ENCODE data around the gene ACBD4. TPM values are rescaled to one million over a fixed set of nuclear protein-coding genes. Genes with fewer than 3 reads are reported as not detected.

The ACBD4 gene
- total and polyA plus RNA-seq, 10 donors = 14.1 to 32.8 (median 21.6) TPM

DNA sequence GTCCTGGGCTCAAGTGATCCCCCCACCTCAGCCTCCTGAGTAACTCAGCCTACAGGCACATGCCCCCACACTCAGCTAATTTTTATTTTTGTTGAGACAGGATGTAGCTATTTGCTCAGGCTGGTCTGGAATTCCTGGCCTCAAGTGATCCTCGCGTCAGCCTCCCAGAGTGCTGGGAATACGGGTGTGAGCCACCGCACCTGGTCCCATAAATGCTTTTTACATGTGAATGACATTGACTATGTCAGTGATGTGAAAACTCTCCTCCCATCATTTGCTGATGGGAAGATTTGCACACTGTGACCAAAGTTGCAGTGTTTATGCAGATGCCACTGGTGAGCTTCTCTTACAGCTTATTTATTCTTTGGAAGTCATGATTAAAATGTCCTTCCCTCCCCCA is 18.2 kb upstream of the ACBD4 start:
- peaks cover 0 to 6% (median 0%) of the 10 kb centered on the region in 6 donors for H3K4me1 ChIP-seq
- H3K27ac ChIP-seq = no peak overlapping the region
- peaks cover 0 to 14% (median 4%) of the 10 kb centered on the region in 7 donors for H3K27me3 ChIP-seq (replicated peaks in 1 of 7)
- H3K36me3 ChIP-seq = peaks cover 0 to 3% (median 0%) of the 10 kb centered on the region in 6 donors
- no peak for DNase-seq
- 91 to 98% (median 92%) methylated on average over 4 of the region's 4 CpGs for WGBS, 5 donors
- intact Hi-C loops (cut with DNase I; ENCODE audit: low total_unique reads) = no loop called here
- H3K9me3 ChIP-seq = no peaks in the 10 kb centered on the region
- TF ChIP-seq, protein P1, sequence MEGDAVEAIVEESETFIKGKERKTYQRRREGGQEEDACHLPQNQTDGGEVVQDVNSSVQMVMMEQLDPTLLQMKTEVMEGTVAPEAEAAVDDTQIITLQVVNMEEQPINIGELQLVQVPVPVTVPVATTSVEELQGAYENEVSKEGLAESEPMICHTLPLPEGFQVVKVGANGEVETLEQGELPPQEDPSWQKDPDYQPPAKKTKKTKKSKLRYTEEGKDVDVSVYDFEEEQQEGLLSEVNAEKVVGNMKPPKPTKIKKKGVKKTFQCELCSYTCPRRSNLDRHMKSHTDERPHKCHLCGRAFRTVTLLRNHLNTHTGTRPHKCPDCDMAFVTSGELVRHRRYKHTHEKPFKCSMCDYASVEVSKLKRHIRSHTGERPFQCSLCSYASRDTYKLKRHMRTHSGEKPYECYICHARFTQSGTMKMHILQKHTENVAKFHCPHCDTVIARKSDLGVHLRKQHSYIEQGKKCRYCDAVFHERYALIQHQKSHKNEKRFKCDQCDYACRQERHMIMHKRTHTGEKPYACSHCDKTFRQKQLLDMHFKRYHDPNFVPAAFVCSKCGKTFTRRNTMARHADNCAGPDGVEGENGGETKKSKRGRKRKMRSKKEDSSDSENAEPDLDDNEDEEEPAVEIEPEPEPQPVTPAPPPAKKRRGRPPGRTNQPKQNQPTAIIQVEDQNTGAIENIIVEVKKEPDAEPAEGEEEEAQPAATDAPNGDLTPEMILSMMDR (IDR thresholded peaks at IDR 0.05 in 8 of 11, conservative IDR thresholded peaks at IDR 0.05 in 3 of 11) = no peak
- TF ChIP-seq POLR2A (IDR thresholded peaks at IDR 0.05) (no peak), POLR2AphosphoS5 (IDR thresholded peaks at IDR 0.05) (no peak)
- H3K4me3 ChIP-seq = no peak overlapping the region

DNA sequence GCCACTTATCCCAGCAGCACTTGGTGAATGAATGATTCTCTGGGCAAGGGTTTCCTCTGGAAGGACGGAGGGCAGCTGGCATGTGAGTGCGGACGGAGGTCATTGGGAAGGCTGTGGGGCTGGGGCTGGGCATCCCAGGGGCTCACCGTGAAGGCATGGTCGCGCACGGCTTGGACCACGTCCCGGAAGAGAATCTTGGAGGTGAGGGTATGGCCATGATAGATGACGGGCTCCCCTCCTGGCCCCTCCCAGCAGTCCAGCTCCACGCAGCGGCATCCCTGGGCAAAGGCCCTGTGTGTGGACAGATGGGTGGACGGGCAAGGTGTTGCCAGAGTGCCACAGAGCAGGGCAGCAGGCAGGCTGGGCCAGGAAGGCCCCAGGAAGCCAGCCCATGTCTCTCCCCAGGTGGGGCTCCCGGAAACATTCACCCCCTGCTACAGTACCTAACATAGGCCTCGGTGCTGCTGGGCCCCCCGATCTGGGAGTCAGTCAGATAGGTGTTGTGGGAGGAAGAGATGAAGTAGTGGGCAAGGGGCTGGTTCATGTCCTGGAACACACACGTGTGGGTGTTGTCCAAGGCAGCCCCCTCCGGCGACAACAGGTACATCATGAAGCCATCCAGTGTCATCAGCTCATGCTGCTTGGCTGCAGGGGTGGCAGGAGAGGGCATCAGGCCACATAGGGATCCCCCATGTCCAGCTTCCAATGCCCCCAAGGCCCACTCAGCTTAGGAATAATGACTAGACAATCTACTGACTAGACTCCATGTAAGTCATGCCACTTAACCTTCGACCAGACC is 17.4 kb upstream of the ACBD4 start:
- TF ChIP-seq POLR2A (IDR thresholded peaks at IDR 0.05) = no peak
- TF ChIP-seq POLR2AphosphoS5 (IDR thresholded peaks at IDR 0.05) = no peak
- TF ChIP-seq, protein P1 (IDR thresholded peaks at IDR 0.05 in 8 of 11, conservative IDR thresholded peaks at IDR 0.05 in 3 of 11) = no peak
- Histone ChIP-seq H3K4me3 (no peak overlapping the region), H3K27ac (no peak overlapping the region), H3K4me1 (peaks cover 0 to 4% (median 0%) of the 10 kb centered on the region in 6 donors), H3K27me3 (replicated peaks in 1 of 7) (peaks cover 0 to 14% (median 4%) of the 10 kb centered on the region in 7 donors), H3K9me3 (no peaks in the 10 kb centered on the region), H3K36me3 (peaks cover 0 to 3% (median 0%) of the 10 kb centered on the region in 6 donors)
- 91 to 96% (median 93%) methylated on average over 15 to 20 of the region's 20 CpGs for WGBS, 5 donors
- DNase-seq = no peak
- intact Hi-C loops (cut with DNase I; ENCODE audit: low total_unique reads) = no loop called here

DNA sequence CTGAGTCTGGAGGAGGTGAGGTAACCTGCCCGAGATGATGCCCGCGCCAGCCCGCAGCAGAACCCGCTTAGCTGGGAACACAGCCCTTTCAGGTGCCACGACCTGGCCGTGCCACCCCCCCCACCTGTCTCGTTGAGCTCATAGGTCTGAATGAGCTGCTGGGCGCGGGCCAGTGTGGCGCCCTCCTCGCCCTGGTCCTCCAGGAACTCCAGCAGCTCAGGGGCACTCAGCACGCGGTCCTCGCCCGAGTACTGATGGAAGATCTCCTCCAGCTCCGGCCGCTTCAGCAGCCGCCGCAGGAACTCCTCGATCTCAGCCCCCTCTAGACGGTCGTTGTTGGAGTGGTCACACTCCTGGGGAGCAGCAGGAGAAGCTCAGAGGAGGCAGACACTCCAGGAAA is 16.8 kb upstream of the ACBD4 start:
- intact Hi-C loops (cut with DNase I; ENCODE audit: low total_unique reads) = no loop called here
- Histone ChIP-seq H3K27ac (no peak overlapping the region), H3K4me1 (peaks cover 0 to 5% (median 0%) of the 10 kb centered on the region in 6 donors), H3K27me3 (replicated peaks in 1 of 7) (peaks cover 0 to 14% (median 4%) of the 10 kb centered on the region in 7 donors), H3K4me3 (no peak overlapping the region), H3K36me3 (peaks cover 0 to 3% (median 0%) of the 10 kb centered on the region in 6 donors), H3K9me3 (no peaks in the 10 kb centered on the region)
- 89 to 98% (median 93%) methylated on average over 15 to 23 of the region's 23 CpGs for WGBS, 5 donors
- no peak for DNase-seq
- TF ChIP-seq, protein P1 (IDR thresholded peaks at IDR 0.05 in 8 of 11, conservative IDR thresholded peaks at IDR 0.05 in 3 of 11) = no peak
- TF ChIP-seq POLR2A (IDR thresholded peaks at IDR 0.05) (no peak), POLR2AphosphoS5 (IDR thresholded peaks at IDR 0.05) (no peak)

DNA sequence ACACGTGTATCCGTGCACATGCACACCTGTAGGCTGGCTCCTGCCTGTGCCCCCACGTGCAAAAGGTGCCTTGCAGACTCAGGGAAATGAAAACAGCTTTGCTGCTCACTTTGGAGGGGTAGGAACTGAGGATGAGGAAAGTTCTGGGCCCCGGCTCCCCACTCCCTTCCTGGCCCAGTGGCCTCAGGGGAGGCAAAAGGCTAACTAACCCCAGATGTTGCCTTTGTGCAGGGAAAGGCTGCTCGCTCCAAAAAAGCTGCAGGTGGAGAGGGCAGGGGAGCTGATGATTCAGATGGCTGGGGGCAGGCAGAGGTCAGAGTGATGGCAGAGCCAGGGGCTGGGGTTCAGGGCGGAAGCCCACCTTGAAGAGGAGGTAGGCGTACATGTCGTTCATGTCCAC is 15.5 kb upstream of the ACBD4 start:
- Histone ChIP-seq H3K36me3 (peaks cover 0 to 3% (median 0%) of the 10 kb centered on the region in 6 donors), H3K27me3 (replicated peaks in 1 of 7) (peaks cover 0 to 14% (median 4%) of the 10 kb centered on the region in 7 donors), H3K27ac (no peak overlapping the region), H3K4me1 (peaks cover 0 to 17% (median 4%) of the 10 kb centered on the region in 6 donors), H3K4me3 (no peak overlapping the region), H3K9me3 (no peaks in the 10 kb centered on the region)
- no peak for DNase-seq
- intact Hi-C loops (cut with DNase I; ENCODE audit: low total_unique reads) = no loop called here
- 84 to 94% (median 92%) methylated on average over 8 of the region's 8 CpGs for WGBS, 5 donors
- TF ChIP-seq, protein P1 (IDR thresholded peaks at IDR 0.05 in 8 of 11, conservative IDR thresholded peaks at IDR 0.05 in 3 of 11) = no peak
- TF ChIP-seq POLR2A (IDR thresholded peaks at IDR 0.05) = no peak
- no peak for TF ChIP-seq POLR2AphosphoS5 (IDR thresholded peaks at IDR 0.05)

All from spleen (tissue), 11 donors.